Osteocyte (in vitro differentiated cells): ENCODE data around the gene UBR4. TPM values are rescaled to one million over a fixed set of nuclear protein-coding genes. Genes with fewer than 3 reads are reported as not detected.

Source experiments
- DNase-seq: peaks from one replicate; pipeline ENCODE4 v3.0.0; 2021; ENCODE audit warnings: mixed read lengths; ENCODE audit not compliant: unreplicated experiment; ENCODE audit errors: extremely low spot score
- H3K27ac Mint-ChIP-seq: one replicate; pipeline ENCODE4 v1.8.0; 2021; ENCODE audit warnings: mild to moderate bottlenecking, mixed read lengths; ENCODE audit not compliant: unreplicated experiment
- H3K27me3 Mint-ChIP-seq: one replicate; pipeline ENCODE4 v1.8.0; 2021; ENCODE audit warnings: mixed read lengths; ENCODE audit not compliant: unreplicated experiment
- H3K36me3 Mint-ChIP-seq: one replicate; pipeline ENCODE4 v1.8.0; 2021; ENCODE audit warnings: mixed read lengths; ENCODE audit not compliant: unreplicated experiment
- H3K4me1 Mint-ChIP-seq: one replicate; pipeline ENCODE4 v1.8.0; 2021; ENCODE audit warnings: mixed read lengths; ENCODE audit not compliant: unreplicated experiment
- H3K4me3 Mint-ChIP-seq: one replicate; pipeline ENCODE4 v1.8.0; 2021; ENCODE audit warnings: mild to moderate bottlenecking, moderate library complexity, mixed read lengths; ENCODE audit not compliant: unreplicated experiment
- H3K9me3 Mint-ChIP-seq: one replicate; pipeline ENCODE4 v1.8.0; 2021; ENCODE audit warnings: mixed read lengths; ENCODE audit not compliant: unreplicated experiment
- total RNA-seq: library from RNA; stranded (reverse); gene quantifications from 2 replicates; pipeline ENCODE4 v1.2.1, GENCODE V29; 2021
- TF ChIP-seq, protein P1 (sequence below): fragments of 200-600 bp; sonication (generic); IDR thresholded peaks from 2 replicates; pipeline ENCODE4 v1.5.0; 2021; ENCODE audit warnings: antibody characterized with exemption, mild to moderate bottlenecking, moderate library complexity

Gene UBR4
- total RNA-seq, 1 donor from 2014 or later = 161 TPM

DNA sequence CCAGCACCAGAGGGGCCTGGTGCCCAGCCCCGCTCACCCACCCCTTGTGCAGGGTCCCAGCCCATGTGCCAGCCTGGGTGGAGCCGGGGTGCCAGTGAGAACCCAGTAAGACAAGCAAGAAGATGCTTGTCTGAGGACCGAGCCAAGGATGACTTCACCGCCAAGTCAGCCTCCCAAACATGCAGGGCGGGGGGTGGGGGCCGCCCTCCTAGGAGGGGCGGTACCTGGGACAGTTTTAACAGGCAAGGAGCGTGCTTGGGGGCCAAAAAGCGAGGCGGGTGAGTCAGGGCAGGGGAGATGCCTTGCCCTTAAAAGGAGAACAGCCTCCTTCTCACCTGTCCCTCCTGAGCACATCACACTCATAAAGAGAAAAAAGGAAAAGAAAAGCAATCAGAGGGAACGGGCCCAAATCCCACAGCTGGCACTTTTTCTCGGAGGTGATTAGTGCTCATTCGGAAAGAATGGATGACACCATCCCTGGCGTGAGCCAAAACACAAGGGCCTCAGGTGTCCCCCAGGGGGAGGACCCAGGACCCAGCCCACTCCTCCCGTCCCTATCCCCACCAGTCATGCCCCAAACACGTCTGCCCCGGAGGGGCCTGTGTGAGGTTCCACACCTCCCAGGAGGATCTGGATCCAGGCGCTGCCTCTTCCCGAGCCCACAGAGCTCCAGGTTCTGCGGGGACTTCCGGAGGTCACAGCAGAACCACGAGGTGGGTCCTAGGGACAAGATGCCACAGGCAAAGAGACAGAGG is 176.0 kb downstream of the UBR4 start:
- Mint-ChIP-seq H3K4me3 (no peak overlapping the region), H3K4me1 (peaks cover 16% of the 10 kb centered on the region), H3K27ac (no peak overlapping the region), H3K36me3 (no peaks in the 10 kb centered on the region), H3K27me3 (peaks cover 14% of the 10 kb centered on the region), H3K9me3 (no peaks in the 10 kb centered on the region)
- TF ChIP-seq, protein P1, sequence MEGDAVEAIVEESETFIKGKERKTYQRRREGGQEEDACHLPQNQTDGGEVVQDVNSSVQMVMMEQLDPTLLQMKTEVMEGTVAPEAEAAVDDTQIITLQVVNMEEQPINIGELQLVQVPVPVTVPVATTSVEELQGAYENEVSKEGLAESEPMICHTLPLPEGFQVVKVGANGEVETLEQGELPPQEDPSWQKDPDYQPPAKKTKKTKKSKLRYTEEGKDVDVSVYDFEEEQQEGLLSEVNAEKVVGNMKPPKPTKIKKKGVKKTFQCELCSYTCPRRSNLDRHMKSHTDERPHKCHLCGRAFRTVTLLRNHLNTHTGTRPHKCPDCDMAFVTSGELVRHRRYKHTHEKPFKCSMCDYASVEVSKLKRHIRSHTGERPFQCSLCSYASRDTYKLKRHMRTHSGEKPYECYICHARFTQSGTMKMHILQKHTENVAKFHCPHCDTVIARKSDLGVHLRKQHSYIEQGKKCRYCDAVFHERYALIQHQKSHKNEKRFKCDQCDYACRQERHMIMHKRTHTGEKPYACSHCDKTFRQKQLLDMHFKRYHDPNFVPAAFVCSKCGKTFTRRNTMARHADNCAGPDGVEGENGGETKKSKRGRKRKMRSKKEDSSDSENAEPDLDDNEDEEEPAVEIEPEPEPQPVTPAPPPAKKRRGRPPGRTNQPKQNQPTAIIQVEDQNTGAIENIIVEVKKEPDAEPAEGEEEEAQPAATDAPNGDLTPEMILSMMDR = no peak
- no peak for DNase-seq

DNA sequence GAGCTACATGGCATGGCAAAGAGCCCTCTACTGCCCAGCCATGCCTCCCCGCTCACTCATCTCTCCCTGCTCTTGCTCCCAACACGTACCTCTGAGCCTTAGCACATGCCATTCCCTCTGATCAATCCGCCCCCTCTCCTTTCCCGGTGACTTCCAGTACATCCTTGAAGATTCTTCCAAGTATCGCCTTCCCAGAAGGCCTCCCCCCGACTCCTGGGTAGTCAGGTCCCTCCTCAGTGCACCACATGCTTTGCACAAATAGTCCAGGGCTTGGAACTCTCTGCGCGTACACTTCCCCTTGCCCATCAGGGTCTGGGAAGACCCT is 176.6 kb downstream of the UBR4 start:
- Mint-ChIP-seq H3K4me3 (no peak overlapping the region), H3K27me3 (peaks cover 11% of the 10 kb centered on the region), H3K36me3 (no peaks in the 10 kb centered on the region), H3K27ac (no peak overlapping the region), H3K4me1 (peaks cover 16% of the 10 kb centered on the region), H3K9me3 (no peaks in the 10 kb centered on the region)
- TF ChIP-seq, protein P1 = no peak
- DNase-seq = no peak

DNA sequence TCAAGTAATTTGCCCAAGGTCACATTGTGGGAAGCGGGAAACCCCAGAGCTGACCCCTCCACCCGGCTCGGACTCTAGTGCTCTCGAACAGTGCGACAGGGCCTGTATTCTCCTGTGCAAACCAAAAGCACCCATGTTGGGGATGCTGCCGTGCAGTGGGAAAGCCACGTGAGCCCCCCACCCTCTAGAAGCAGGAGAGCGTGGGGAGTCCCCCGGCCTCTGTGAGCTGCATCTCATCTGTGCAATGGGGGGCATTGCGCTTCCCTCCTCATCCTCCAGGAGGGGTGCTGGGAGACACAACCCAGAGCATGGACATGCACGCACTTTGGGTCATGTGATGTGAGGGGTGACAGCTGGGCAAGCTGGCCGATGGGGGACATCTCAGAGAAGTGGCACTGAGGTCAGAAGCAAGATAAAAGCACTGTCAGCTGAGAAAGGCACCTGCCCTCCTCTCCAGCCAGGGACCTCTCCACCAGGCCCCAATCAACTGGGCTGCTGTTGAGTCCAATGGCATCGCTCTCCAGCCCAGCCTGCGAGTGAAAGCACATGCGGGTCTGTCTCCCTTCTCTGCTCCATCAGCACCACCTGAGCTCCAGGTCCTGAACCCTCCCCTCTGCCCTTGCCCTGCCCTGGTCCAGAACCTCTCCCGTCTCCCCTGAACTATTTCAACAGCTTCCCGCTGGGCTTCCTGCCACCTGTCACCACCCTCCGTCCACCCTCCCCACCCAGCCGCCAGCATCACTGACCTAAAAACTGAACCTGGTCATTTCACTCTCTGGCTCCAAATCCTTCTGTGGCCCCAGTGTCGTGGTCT is 177.2 kb downstream of the UBR4 start:
- peaks cover 11% of the 10 kb centered on the region for H3K27me3 Mint-ChIP-seq
- TF ChIP-seq, protein P1 = no peak
- H3K4me3 Mint-ChIP-seq = no peak overlapping the region
- H3K4me1 Mint-ChIP-seq = peaks cover 16% of the 10 kb centered on the region
- no peak overlapping the region for H3K27ac Mint-ChIP-seq
- no peaks in the 10 kb centered on the region for H3K36me3 Mint-ChIP-seq
- no peak for DNase-seq
- H3K9me3 Mint-ChIP-seq = no peaks in the 10 kb centered on the region

DNA sequence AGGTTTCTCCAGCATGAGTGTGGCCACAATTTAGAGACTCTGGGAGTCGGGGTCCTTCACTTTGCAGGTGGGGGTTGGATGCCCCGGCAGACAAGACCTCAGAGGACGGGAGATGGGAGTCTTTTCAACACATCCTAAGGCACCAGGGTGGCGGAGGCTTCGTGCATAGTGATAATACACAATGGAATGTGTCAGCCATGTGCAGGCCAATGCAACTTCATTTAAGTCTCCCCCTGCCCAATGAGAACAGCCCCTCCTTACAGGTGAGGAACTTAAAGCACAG is 177.7 kb downstream of the UBR4 start:
- Mint-ChIP-seq H3K4me3 (no peak overlapping the region), H3K9me3 (no peaks in the 10 kb centered on the region), H3K27me3 (peaks cover 8% of the 10 kb centered on the region), H3K36me3 (no peaks in the 10 kb centered on the region), H3K4me1 (peaks cover 16% of the 10 kb centered on the region), H3K27ac (no peak overlapping the region)
- TF ChIP-seq, protein P1 = no peak
- DNase-seq = no peak
